GM12872 (cell line): ENCODE results near the gene CALN1.

ENCODE experiments used
- TF ChIP-seq, protein P1 (sequence below): IDR thresholded peaks from 3 replicates; pipeline ENCODE4 v1.5.1; 2011; ENCODE audit warnings: low read depth, mild to moderate bottlenecking, low read length, moderate library complexity; ENCODE audit not compliant: insufficient read depth

The CALN1 gene

DNA sequence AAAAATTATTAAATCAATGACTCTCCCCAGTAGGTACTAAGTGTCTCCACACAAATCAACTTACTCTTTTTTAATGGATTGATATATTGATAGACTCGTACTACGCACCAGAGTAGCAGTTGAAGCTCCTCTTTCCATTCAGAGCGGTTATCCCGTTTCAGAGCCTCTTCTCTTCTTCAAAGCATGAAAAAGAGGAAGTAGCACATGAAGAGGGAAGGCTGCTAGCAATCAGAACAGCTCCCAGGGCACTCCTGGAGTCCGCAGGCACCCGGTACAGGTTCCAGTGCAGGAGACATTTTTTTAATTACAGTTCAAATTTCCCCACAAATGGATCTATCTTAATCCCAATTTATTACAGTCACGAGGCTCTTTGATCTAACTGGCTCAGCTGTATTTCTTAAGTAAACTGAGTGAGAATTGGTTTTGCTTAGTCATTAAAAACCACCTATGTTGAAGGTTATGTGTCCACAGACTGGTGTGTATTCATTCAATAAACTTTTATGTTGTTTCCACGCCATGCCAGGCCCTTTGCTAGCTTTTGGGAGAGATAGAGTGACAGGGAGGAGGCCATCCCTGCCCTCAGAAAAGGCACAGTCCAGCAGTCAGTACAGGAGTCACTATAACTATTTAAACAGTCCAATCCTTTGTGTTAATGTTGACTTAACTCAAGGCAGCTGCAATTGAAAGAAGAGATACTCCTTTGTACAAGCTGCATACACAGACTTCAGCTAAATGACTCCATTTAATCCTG lies 32.1 kb upstream of the CALN1 start:
- TF ChIP-seq, protein P1, sequence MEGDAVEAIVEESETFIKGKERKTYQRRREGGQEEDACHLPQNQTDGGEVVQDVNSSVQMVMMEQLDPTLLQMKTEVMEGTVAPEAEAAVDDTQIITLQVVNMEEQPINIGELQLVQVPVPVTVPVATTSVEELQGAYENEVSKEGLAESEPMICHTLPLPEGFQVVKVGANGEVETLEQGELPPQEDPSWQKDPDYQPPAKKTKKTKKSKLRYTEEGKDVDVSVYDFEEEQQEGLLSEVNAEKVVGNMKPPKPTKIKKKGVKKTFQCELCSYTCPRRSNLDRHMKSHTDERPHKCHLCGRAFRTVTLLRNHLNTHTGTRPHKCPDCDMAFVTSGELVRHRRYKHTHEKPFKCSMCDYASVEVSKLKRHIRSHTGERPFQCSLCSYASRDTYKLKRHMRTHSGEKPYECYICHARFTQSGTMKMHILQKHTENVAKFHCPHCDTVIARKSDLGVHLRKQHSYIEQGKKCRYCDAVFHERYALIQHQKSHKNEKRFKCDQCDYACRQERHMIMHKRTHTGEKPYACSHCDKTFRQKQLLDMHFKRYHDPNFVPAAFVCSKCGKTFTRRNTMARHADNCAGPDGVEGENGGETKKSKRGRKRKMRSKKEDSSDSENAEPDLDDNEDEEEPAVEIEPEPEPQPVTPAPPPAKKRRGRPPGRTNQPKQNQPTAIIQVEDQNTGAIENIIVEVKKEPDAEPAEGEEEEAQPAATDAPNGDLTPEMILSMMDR = no peak

DNA sequence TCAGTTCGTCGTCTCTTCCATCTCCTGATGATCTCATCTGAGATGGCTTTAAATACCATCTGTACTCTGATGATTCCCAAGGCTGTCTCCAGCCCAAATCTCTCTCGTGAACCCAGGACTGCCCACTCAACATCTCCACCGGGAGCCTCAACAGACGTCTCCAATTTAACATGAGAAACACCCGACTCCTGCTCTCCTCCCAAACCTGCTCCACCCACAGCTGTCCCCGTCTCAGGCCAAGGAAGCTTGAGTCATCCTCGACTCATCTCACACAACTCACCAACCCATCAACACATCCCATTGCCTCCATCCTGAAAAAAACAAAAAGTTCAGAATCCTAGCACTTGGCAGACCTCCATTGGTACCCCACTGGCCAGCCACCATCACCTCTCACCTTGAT lies 29.7 kb upstream of the CALN1 start:
- TF ChIP-seq, protein P1 = no peak

DNA sequence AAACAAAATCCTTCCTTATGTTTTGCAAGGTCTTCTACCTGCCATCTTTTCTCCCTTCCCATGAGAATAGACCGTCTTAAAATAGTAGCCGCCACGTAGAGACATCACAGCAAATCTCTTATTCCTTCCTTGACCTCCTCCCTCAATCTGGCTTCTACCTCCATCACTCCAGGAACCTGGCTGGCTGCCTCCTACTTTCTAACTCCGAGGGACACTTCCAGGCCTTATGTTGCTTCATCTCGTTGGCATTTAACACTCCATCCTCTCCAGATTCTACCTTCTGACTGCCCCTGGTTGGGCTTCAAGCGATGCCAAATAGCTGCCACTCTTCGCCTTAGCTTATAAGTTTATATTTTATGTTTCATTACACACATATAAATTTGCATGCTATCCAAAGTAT lies 26.4 kb upstream of the CALN1 start:
- TF ChIP-seq, protein P1 = no peak

DNA sequence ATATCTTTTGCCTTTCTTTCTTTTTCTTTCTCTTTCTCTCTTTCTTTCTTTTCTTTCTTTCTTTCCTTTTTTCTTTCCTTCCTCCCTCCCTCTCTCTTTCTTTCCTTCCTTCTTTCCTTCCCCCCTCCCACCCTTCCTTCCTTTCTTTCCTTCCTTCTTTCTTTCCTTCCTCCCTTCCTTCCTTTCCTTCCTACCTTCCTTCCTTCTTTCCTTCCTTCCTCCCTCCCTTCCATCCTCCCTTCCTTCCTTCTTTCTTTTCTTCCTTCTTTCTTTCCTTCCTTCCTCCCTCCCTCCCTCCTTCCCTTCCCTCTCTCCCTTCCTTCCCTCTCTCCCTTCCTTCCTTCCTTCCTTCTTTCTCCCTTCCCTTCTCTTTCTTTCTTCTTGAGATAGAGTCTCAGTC lies 25.5 kb upstream of the CALN1 start:
- TF ChIP-seq, protein P1 = no peak

DNA sequence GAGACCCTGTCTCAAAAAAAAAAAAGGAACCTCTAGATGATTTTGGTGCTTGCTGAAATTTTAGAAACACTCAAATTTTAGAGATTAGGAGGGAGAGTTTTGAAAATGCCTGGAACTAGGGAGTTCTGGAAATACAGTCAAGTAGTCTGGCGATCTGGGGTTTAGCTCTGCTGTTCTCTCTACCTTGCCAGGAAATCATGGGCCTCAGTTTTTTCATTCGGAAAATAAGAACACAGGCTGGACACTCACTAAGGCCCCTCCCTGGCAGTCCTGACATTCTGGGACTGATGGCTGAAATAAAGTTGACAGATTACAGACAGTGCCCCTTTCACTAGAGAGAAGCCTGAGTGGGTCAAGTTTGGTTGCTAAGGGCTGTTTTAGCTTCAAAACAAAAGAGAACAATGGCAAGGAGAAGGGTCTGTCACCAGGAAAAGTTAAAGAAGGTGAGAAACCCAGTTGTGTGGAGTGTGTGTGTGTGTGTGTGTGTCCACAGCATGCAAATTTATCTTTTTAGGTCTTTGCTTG lies 25.0 kb upstream of the CALN1 start:
- TF ChIP-seq, protein P1 = no peak

DNA sequence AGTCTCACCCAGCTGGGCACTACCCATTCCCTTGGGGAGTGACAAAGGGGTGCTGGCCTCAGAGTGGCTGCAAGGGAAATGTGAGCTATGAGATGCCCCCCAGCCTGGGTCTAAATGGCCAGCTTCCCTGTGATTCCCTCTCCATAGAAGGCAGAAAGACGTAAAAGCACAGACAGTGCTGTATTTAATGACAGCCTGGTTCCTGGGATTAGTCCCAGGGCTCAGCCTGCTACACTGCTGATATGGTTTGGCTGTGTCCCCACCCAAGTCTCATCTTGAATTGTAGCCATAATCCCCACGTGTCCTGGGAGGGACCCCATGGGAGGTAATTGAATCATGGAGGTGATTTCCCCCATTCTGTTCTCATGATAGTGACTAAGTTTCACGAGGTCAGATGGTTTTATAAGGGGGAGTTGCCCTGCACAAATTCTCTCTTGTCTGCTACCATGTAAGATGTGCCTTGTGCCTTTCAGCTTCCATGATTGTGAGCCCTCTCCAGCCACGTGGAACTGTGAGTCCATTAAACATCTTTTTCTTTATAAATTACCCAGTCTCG lies 23.9 kb upstream of the CALN1 start:
- TF ChIP-seq, protein P1 = no peak

DNA sequence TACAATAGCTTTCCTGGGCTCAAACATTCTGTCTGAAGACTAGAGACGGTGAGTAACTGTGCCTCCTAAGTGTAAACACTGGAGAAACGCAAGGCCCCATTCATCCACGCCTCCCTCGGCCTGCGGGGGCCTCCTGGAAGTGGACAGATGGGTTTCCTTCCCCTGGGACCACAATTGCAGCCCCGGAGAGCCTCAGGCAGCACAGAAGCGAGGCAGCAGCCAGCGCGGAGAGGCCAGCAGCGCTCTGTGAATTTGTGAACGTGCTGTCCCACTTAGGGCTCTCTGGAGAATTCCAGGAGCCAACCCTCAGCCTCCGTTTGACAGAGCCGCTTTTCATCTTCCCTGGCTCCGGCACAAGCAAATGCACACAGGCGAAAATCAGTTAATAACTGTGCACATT lies 23.2 kb upstream of the CALN1 start:
- TF ChIP-seq, protein P1 = no peak
